Endodermal cell (in vitro differentiated cells): ENCODE data around the gene LZTR1. TPM values are rescaled to one million over a fixed set of nuclear protein-coding genes. Genes with fewer than 3 reads are reported as not detected.
"Not testable (repeated sequence)": the region's sequence is repeated elsewhere in the genome, so short reads cannot be mapped to it uniquely, and the experiment has no call there.

ENCODE experiments used
- DNase-seq: peaks from one replicate; pipeline ENCODE4 v3.0.0-alpha.2; 2017
- H3K27ac ChIP-seq: 2 replicates; pipeline ENCODE4 v1.5.1; 2013; ENCODE audit warnings: mild to moderate bottlenecking, low read depth, low read length, moderate library complexity
- H3K27me3 ChIP-seq: 2 replicates; pipeline ENCODE4 v1.6.1; 2013; ENCODE audit warnings: mild to moderate bottlenecking, low read length, moderate library complexity; ENCODE audit not compliant: insufficient read depth, control insufficient read depth, poor library complexity, severe bottlenecking
- H3K36me3 ChIP-seq: 2 replicates; pipeline ENCODE4 v1.7.0; 2013; ENCODE audit warnings: mild to moderate bottlenecking, low read length, moderate library complexity; ENCODE audit not compliant: control insufficient read depth, insufficient read depth
- H3K4me1 ChIP-seq: one replicate; pipeline ENCODE4 v1.7.0; 2013; ENCODE audit warnings: low read length; ENCODE audit not compliant: control insufficient read depth, insufficient read depth
- H3K4me3 ChIP-seq: 2 replicates; pipeline ENCODE4 v1.5.1; 2013; ENCODE audit warnings: mild to moderate bottlenecking, low read length, moderate library complexity
- H3K9ac ChIP-seq: 2 replicates; pipeline ENCODE4 v1.6.1; 2013; ENCODE audit warnings: mild to moderate bottlenecking, low read length, moderate library complexity; ENCODE audit not compliant: poor library complexity, severe bottlenecking; ENCODE audit errors: extremely low read depth
- H3K9me3 ChIP-seq: 2 replicates; pipeline ENCODE4 v1.6.1; 2013; ENCODE audit warnings: mild to moderate bottlenecking, low read length, moderate library complexity; ENCODE audit not compliant: control insufficient read depth
- H3K27ac Mint-ChIP-seq: 2 replicates; pipeline ENCODE4 v1.8.0; 2020; ENCODE audit warnings: mixed read lengths
- H3K27me3 Mint-ChIP-seq: 2 replicates; pipeline ENCODE4 v1.8.0; 2021; ENCODE audit warnings: mild to moderate bottlenecking, mixed read lengths; ENCODE audit not compliant: insufficient read depth
- H3K36me3 Mint-ChIP-seq: 2 replicates; pipeline ENCODE4 v1.8.0; 2020; ENCODE audit warnings: low read depth, mixed read lengths
- H3K4me1 Mint-ChIP-seq: 2 replicates; pipeline ENCODE4 v1.8.0; 2020; ENCODE audit warnings: mixed read lengths
- H3K4me3 Mint-ChIP-seq: 2 replicates; pipeline ENCODE4 v1.8.0; 2020; ENCODE audit warnings: mild to moderate bottlenecking, moderate library complexity, mixed read lengths
- H3K9me3 Mint-ChIP-seq: 2 replicates; pipeline ENCODE4 v1.8.0; 2020; ENCODE audit warnings: mild to moderate bottlenecking, mixed read lengths
- CTCF ChIP-seq: fragments of 200-600 bp; sonication (generic); conservative IDR thresholded peaks from 2 replicates; pipeline ENCODE4 v1.5.0; 2021; ENCODE audit warnings: antibody characterized with exemption, mild to moderate bottlenecking
- WGBS, 2 experiments: methylation state at CpG; one replicate each; pipeline versions ENCODE4 v1.1.5 to v1.1.7; 2013; ENCODE audit warnings: missing lambda C conversion rate in 2 of 2, mixed read lengths in 1 of 2; ENCODE audit not compliant: insufficient coverage in 1 of 2, insufficient read length in 1 of 2; 5-methylcytosine and 5-hydroxymethylcytosine counted together
- total RNA-seq, 2 donors: library from RNA; stranded (reverse); fragmentation: NEBNext Ultra II Directional in 1 of 2; extraction: Animal tissue kit (Norgen Biotek cat#: 25700) in 1 of 2; gene quantifications; 2 replicates in 1 of 2; 3 replicates in 1 of 2; pipeline ENCODE4 v1.2.1, GENCODE V29; 2021

The LZTR1 gene
- total RNA-seq, 2 donors from 2014 or later: 56.5 to 73.2 TPM

GRCh38 chr22:20968281-20968977, 13.7 kb upstream of the LZTR1 start:
- peaks cover 13% of the 10 kb centered on the region for H3K4me1 Mint-ChIP-seq
- DNase-seq: no peak
- H3K27ac Mint-ChIP-seq: no peak overlapping the region
- Histone ChIP-seq H3K9me3 (no peaks in the 10 kb centered on the region), H3K9ac (no peak overlapping the region), H3K4me1 (peaks cover 4% of the 10 kb centered on the region), H3K27me3 (peaks cover 80% of the 10 kb centered on the region), H3K36me3 (no peaks in the 10 kb centered on the region), H3K4me3 (no peak overlapping the region), H3K27ac (no peak overlapping the region)
- H3K4me3 Mint-ChIP-seq: no peak overlapping the region
- H3K36me3 Mint-ChIP-seq: no peaks in the 10 kb centered on the region
- TF ChIP-seq CTCF: no peak
- H3K9me3 Mint-ChIP-seq: no peaks in the 10 kb centered on the region
- peaks cover 88% of the 10 kb centered on the region for H3K27me3 Mint-ChIP-seq
- WGBS, 2 experiments: 85 to 94% methylated on average over 6 to 7 of the region's 7 CpGs

GRCh38 chr22:20970939-20971657, 11.0 kb upstream of the LZTR1 start:
- Mint-ChIP-seq H3K27ac (no peak overlapping the region), H3K27me3 (peaks cover 91% of the 10 kb centered on the region), H3K4me3 (no peak overlapping the region), H3K36me3 (no peaks in the 10 kb centered on the region), H3K9me3 (no peaks in the 10 kb centered on the region), H3K4me1 (peaks cover 11% of the 10 kb centered on the region)
- peak; percentile 66 for DNase-seq
- Histone ChIP-seq H3K9me3 (no peaks in the 10 kb centered on the region), H3K36me3 (no peaks in the 10 kb centered on the region), H3K27ac (no peak overlapping the region), H3K9ac (no peak overlapping the region), H3K4me1 (peaks cover 4% of the 10 kb centered on the region), H3K4me3 (no peak overlapping the region), H3K27me3 (peaks cover 72% of the 10 kb centered on the region)
- 29 to 50% methylated on average over 1 to 4 of the region's 4 CpGs for WGBS, 2 experiments
- no peak for TF ChIP-seq CTCF

GRCh38 chr22:20972014-20972694, 9.9 kb upstream of the LZTR1 start:
- DNase-seq, H3K4me1 ChIP-seq, H3K27ac Mint-ChIP-seq, H3K36me3 ChIP-seq, H3K36me3 Mint-ChIP-seq, H3K27ac ChIP-seq, H3K9me3 Mint-ChIP-seq, H3K9ac ChIP-seq, H3K4me3 ChIP-seq, H3K4me3 Mint-ChIP-seq, H3K9me3 ChIP-seq: not testable (repeated sequence)
- WGBS, 2 experiments: 93 to 96% methylated on average over 8 to 10 of the region's 11 CpGs
- Mint-ChIP-seq H3K27me3 (peaks cover 93% of the 10 kb centered on the region), H3K4me1 (peaks cover 11% of the 10 kb centered on the region)
- H3K27me3 ChIP-seq: peaks cover 72% of the 10 kb centered on the region
